SK-N-SH treated with all-trans-retinoic acid at 6 μM for 48 hours (cell line): ENCODE results near the gene KIF26A.

Experiments used
- ATAC-seq: fragments of 200-7000 bp; cut with Tn5 transposase; 3 replicates; pipeline ENCODE4 v1.9.1; 2020; ENCODE audit warnings: mild to moderate bottlenecking, moderate library complexity
- ARNTL ChIP-seq: fragments of 450-650 bp; formaldehyde crosslinking; IDR thresholded peaks from 2 replicates; pipeline ENCODE4 v1.5.0; 2020; ENCODE audit warnings: low read depth, mild to moderate bottlenecking, moderate library complexity, borderline replicate concordance
- BACH2 ChIP-seq: fragments of 250-450 bp; sonication (Bioruptor Pico); IDR thresholded peaks from 2 replicates; pipeline ENCODE4 v1.9.0; 2021; ENCODE audit warnings: mild to moderate bottlenecking, borderline replicate concordance
- CREB5 ChIP-seq: fragments of 250-450 bp; sonication (Bioruptor Pico); IDR thresholded peaks from 2 replicates; pipeline ENCODE4 v1.5.1; 2020; ENCODE audit warnings: low read depth, mild to moderate bottlenecking, moderate library complexity
- CSDC2 ChIP-seq: fragments of 250-450 bp; sonication (Bioruptor Pico); IDR thresholded peaks from 2 replicates; pipeline ENCODE4 v1.5.0; 2020; ENCODE audit warnings: mild to moderate bottlenecking, moderate library complexity
- CSRNP3 ChIP-seq: fragments of 250-450 bp; sonication (Bioruptor Pico); IDR thresholded peaks from 2 replicates; pipeline ENCODE4 v1.5.1; 2021; ENCODE audit warnings: mild to moderate bottlenecking, moderate library complexity
- ESRRG ChIP-seq: fragments of 250-450 bp; sonication (Bioruptor Pico); IDR thresholded peaks from 2 replicates; pipeline ENCODE4 v1.6.1; 2021; ENCODE audit warnings: mild to moderate bottlenecking
- GLIS3 ChIP-seq: fragments of 250-450 bp; sonication (Bioruptor Pico); IDR thresholded peaks from 2 replicates; pipeline ENCODE4 v1.5.0; 2020; ENCODE audit warnings: mild to moderate bottlenecking, moderate library complexity
- ISL1 ChIP-seq: fragments of 250-450 bp; sonication (Bioruptor Pico); IDR thresholded peaks from 2 replicates; pipeline ENCODE4 v2.1.2; 2022; ENCODE audit warnings: mild to moderate bottlenecking, moderate library complexity
- OSR1 ChIP-seq: fragments of 250-450 bp; sonication (Bioruptor Pico); IDR thresholded peaks from 2 replicates; pipeline ENCODE4 v1.8.0; 2022; ENCODE audit warnings: moderate library complexity, mild to moderate bottlenecking, inconsistent platforms
- PATZ1 ChIP-seq: fragments of 250-450 bp; sonication (Bioruptor Pico); IDR thresholded peaks from 2 replicates; pipeline ENCODE4 v1.8.0; 2020; ENCODE audit warnings: mild to moderate bottlenecking, moderate library complexity, borderline replicate concordance
- POU6F1 ChIP-seq: fragments of 250-450 bp; sonication (Bioruptor Pico); IDR thresholded peaks from 2 replicates; pipeline ENCODE4 v1.8.0; 2021; ENCODE audit warnings: low read depth, mild to moderate bottlenecking, moderate library complexity, borderline replicate concordance
- PPARA ChIP-seq: fragments of 250-450 bp; sonication (Bioruptor Pico); IDR thresholded peaks from 2 replicates; pipeline ENCODE4 v1.5.0; 2020; ENCODE audit warnings: mild to moderate bottlenecking, borderline replicate concordance
- RARB ChIP-seq: fragments of 250-450 bp; sonication (Bioruptor Pico); IDR thresholded peaks from 2 replicates; pipeline ENCODE4 v1.8.0; 2021; ENCODE audit warnings: mild to moderate bottlenecking, moderate library complexity
- SNAI2 ChIP-seq: fragments of 250-450 bp; sonication (Bioruptor Pico); IDR thresholded peaks from 2 replicates; pipeline ENCODE4 v1.5.0; 2020; ENCODE audit warnings: mild to moderate bottlenecking, moderate library complexity
- TCF4 ChIP-seq: fragments of 250-450 bp; sonication (Bioruptor Pico); IDR thresholded peaks from 2 replicates; pipeline ENCODE4 v1.8.0; 2021; ENCODE audit warnings: mild to moderate bottlenecking, moderate library complexity, borderline replicate concordance
- TOX ChIP-seq: fragments of 250-450 bp; sonication (Bioruptor Pico); IDR thresholded peaks from 2 replicates; pipeline ENCODE4 v1.8.0; 2021; ENCODE audit warnings: mild to moderate bottlenecking, moderate library complexity, borderline replicate concordance
- TSHZ2 ChIP-seq: fragments of 250-450 bp; sonication (Bioruptor Pico); IDR thresholded peaks from 2 replicates; pipeline ENCODE4 v1.5.0; 2020; ENCODE audit warnings: mild to moderate bottlenecking, moderate library complexity
- ZC3H10 ChIP-seq: fragments of 250-450 bp; sonication (Bioruptor Pico); IDR thresholded peaks from 2 replicates; pipeline ENCODE4 v1.5.1; 2021; ENCODE audit warnings: mild to moderate bottlenecking, moderate library complexity
- ZFP3 ChIP-seq: fragments of 250-450 bp; sonication (Bioruptor Pico); IDR thresholded peaks from 2 replicates; pipeline ENCODE4 v1.5.0; 2020; ENCODE audit warnings: mild to moderate bottlenecking, moderate library complexity
- ZFP30 ChIP-seq: fragments of 450-650 bp; formaldehyde crosslinking; IDR thresholded peaks from 2 replicates; pipeline ENCODE4 v1.5.0; 2022; ENCODE audit warnings: mild to moderate bottlenecking, moderate library complexity
- ZNF70 ChIP-seq: fragments of 450-650 bp; formaldehyde crosslinking; IDR thresholded peaks from 2 replicates; pipeline ENCODE4 v1.5.0; 2020; ENCODE audit warnings: mild to moderate bottlenecking, moderate library complexity
- ZNF8 ChIP-seq: fragments of 450-650 bp; formaldehyde crosslinking; IDR thresholded peaks from 2 replicates; pipeline ENCODE4 v1.5.0; 2020; ENCODE audit warnings: mild to moderate bottlenecking, moderate library complexity

The KIF26A gene

GRCh38 chr14:104192146-104192882 is 53.9 kb downstream of the KIF26A start:
- ATAC-seq: no peak
- TF ChIP-seq ZFP30: no peak
- TF ChIP-seq POU6F1: no peak
- TF ChIP-seq OSR1 (CRISPR knock-in tag): no peak
- TF ChIP-seq ESRRG (CRISPR knock-in tag): no peak
- TF ChIP-seq RARB (CRISPR knock-in tag): no peak
- no peak for TF ChIP-seq ZNF8 (CRISPR knock-in tag)
- TF ChIP-seq CREB5 (CRISPR knock-in tag): no peak
- no peak for TF ChIP-seq SNAI2 (CRISPR knock-in tag)
- TF ChIP-seq ARNTL (CRISPR knock-in tag): no peak
- no peak for TF ChIP-seq ISL1 (CRISPR knock-in tag)
- TF ChIP-seq, all 23 proteins: peak for 0

- ATAC-seq: no peak
- TF ChIP-seq ZNF70 (CRISPR knock-in tag) (no peak), RARB (CRISPR knock-in tag) (no peak), CSDC2 (CRISPR knock-in tag) (no peak), TSHZ2 (no peak), CSRNP3 (CRISPR knock-in tag) (no peak), PPARA (CRISPR knock-in tag) (no peak), ARNTL (CRISPR knock-in tag) (no peak), BACH2 (no peak), ZFP3 (CRISPR knock-in tag) (no peak), CREB5 (CRISPR knock-in tag) (no peak), OSR1 (CRISPR knock-in tag) (no peak), ESRRG (CRISPR knock-in tag) (no peak), TCF4 (CRISPR knock-in tag) (no peak), SNAI2 (CRISPR knock-in tag) (no peak), ZNF8 (CRISPR knock-in tag) (no peak), ZC3H10 (CRISPR knock-in tag) (no peak)
Observed at GRCh38 chr14:104192883-104193245, 54.5 kb downstream of the KIF26A start.

GRCh38 chr14:104194016-104194415 is 55.6 kb downstream of the KIF26A start:
- TF ChIP-seq PATZ1 (no peak), CSDC2 (CRISPR knock-in tag) (no peak), ZNF8 (CRISPR knock-in tag) (no peak), PPARA (CRISPR knock-in tag) (no peak), CREB5 (CRISPR knock-in tag) (no peak), ESRRG (CRISPR knock-in tag) (no peak), CSRNP3 (CRISPR knock-in tag) (no peak), TOX (CRISPR knock-in tag) (no peak), ZFP30 (no peak), ZFP3 (CRISPR knock-in tag) (no peak), GLIS3 (no peak), RARB (CRISPR knock-in tag) (no peak)
- no peak for ATAC-seq
